ENCODE measurements around the gene RANBP1. TPM values are rescaled to one million over a fixed set of nuclear protein-coding genes. Genes with fewer than 3 reads are reported as not detected.
A peak's percentile ranks its signal among the peaks of the same experiment; 100 is the strongest.

RANBP1 gene
- total and polyA plus RNA-seq, 9 of the 15 experiments (the other 6 are each of a cell fraction or from before 2014, with no cell fraction given): 162 to 2,891 (median 1,289) TPM

DNA sequence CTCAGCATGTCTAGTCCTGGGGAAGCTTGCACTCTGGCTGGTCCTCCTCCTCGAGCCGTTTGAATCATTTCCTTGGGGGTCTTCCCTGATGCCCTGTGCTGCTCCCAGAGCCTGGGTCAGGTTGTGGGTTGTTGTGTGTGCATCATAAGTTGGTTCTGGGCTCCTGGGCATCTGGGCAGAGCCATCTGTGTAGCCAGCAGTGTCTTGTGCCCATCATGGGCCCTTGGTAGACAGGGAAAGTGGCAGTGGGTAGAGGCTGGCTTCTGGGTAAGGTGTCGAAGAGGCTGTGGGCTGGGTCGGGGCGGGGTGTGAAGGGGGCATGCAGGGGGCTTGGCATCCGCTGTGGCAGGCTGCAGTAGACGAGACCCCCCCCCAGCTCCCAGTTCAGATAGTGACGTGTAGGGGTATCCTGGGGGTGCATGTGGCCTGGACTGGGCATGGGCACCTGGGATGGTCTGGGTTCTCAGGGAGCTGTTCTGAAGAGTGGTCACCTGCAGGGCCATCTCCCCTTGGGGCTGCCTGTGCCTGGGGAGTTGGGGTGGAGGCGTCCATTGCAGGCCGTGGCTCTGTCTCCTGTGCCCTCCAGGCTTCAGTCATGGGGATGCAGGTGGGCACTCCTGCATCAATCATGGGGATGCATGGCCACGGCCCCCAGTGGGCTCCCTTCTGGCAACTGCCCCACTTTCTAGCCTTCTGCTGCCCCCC is 8.3 kb downstream of the RANBP1 start:
- Histone ChIP-seq H3K27ac (ENCODE audit: extremely low read depth, low read depth, low read length) (no peak overlapping the region), H2AFZ (ENCODE audit: low read depth, low read length) (no peak overlapping the region), H3K36me3 (ENCODE audit: control insufficient read depth, insufficient read depth, low read length) (peaks cover 90% of the 10 kb centered on the region), H3K79me2 (ENCODE audit: control insufficient read depth, insufficient read depth, low read length) (peaks cover 55% of the 10 kb centered on the region), H3K4me1 (replicated peaks in 1 of 2; ENCODE audit: control insufficient read depth in 2 of 2, insufficient read depth in 2 of 2, low read length in 2 of 2) (peaks cover 7 to 77% of the 10 kb centered on the region in 2 experiments; a peak in 4 of 5 replicates), H3K27me3 (ENCODE audit: control insufficient read depth in 2 of 2, insufficient read depth in 2 of 2, low read length in 2 of 2) (no peaks in the 10 kb centered on the region), H3K9me3 (replicated peaks; ENCODE audit: control insufficient read depth, insufficient read depth, low read depth, low read length) (no peaks in the 10 kb centered on the region), H4K20me1 (replicated peaks; ENCODE audit: control insufficient read depth, insufficient read depth, low read length) (peaks cover 78% of the 10 kb centered on the region), H3K4me2 (ENCODE audit: insufficient read depth, low read length) (no peak overlapping the region), H3K9me1 (ENCODE audit: control insufficient read depth, insufficient read depth, low read length) (no peaks in the 10 kb centered on the region), H3K4me3 (no peak overlapping the region), H3K9ac (ENCODE audit: insufficient read depth in 1 of 2, low read depth in 2 of 2, low read length in 2 of 2) (peak overlapping the region in 1 of 2 experiments; percentile 82; a peak in 2 of 4 replicates)
- ATAC-seq (no peak), DNase-seq (ENCODE audit: extremely low read depth in 1 of 4, low spot score in 3 of 4) (no peak), FAIRE-seq (no peak)
- BruUV-seq (replicated peaks): no TSS peak
- intact Hi-C loops (cut with micrococcal nuclease) (no loop called here), in situ Hi-C loops (cut with MboI) (no loop called here)
- WGBS (ENCODE audit: insufficient coverage, low coverage, missing lambda C conversion rate): 95% methylated on average over 11 of the region's 11 CpGs
- ChIA-PET CTCF (ENCODE audit: low intra/inter-chr PET ratio) (interaction anchor here (1.1 kb wide), 1 partner anchor 154 kb away, joined by 3 read pairs; no protein-coding TSS in a partner anchor), POLR2A (interaction anchor here (0.6 to 8.3 kb wide), 16 partner anchors 11 to 1509 kb away, joined by 3 to 115 read pairs (median 3); partner anchors contain the start of genes HIRA and TANGO2)
- peak; percentile 12 for TF ChIP-seq POLR2B (IDR thresholded peaks at IDR 0.05; ENCODE audit: low read depth, partially characterized antibody)
- no peak for TF ChIP-seq ERF (CRISPR knock-in tag; IDR thresholded peaks at IDR 0.05)
- TF ChIP-seq, protein P1, sequence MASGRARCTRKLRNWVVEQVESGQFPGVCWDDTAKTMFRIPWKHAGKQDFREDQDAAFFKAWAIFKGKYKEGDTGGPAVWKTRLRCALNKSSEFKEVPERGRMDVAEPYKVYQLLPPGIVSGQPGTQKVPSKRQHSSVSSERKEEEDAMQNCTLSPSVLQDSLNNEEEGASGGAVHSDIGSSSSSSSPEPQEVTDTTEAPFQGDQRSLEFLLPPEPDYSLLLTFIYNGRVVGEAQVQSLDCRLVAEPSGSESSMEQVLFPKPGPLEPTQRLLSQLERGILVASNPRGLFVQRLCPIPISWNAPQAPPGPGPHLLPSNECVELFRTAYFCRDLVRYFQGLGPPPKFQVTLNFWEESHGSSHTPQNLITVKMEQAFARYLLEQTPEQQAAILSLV (tag; IDR thresholded peaks at IDR 0.05): 0 out of 2 replicates have a peak, but pooled peaks have one; percentile 15
- TF ChIP-seq STAT5A (IDR thresholded peaks at IDR 0.05; ENCODE audit: borderline replicate concordance, low read length): peak; percentile 13; the same call in 1 of the 2 replicates
- TF ChIP-seq, protein P2, sequence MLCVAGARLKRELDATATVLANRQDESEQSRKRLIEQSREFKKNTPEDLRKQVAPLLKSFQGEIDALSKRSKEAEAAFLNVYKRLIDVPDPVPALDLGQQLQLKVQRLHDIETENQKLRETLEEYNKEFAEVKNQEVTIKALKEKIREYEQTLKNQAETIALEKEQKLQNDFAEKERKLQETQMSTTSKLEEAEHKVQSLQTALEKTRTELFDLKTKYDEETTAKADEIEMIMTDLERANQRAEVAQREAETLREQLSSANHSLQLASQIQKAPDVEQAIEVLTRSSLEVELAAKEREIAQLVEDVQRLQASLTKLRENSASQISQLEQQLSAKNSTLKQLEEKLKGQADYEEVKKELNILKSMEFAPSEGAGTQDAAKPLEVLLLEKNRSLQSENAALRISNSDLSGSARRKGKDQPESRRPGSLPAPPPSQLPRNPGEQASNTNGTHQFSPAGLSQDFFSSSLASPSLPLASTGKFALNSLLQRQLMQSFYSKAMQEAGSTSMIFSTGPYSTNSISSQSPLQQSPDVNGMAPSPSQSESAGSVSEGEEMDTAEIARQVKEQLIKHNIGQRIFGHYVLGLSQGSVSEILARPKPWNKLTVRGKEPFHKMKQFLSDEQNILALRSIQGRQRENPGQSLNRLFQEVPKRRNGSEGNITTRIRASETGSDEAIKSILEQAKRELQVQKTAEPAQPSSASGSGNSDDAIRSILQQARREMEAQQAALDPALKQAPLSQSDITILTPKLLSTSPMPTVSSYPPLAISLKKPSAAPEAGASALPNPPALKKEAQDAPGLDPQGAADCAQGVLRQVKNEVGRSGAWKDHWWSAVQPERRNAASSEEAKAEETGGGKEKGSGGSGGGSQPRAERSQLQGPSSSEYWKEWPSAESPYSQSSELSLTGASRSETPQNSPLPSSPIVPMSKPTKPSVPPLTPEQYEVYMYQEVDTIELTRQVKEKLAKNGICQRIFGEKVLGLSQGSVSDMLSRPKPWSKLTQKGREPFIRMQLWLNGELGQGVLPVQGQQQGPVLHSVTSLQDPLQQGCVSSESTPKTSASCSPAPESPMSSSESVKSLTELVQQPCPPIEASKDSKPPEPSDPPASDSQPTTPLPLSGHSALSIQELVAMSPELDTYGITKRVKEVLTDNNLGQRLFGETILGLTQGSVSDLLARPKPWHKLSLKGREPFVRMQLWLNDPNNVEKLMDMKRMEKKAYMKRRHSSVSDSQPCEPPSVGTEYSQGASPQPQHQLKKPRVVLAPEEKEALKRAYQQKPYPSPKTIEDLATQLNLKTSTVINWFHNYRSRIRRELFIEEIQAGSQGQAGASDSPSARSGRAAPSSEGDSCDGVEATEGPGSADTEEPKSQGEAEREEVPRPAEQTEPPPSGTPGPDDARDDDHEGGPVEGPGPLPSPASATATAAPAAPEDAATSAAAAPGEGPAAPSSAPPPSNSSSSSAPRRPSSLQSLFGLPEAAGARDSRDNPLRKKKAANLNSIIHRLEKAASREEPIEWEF (CRISPR knock-in tag; IDR thresholded peaks at IDR 0.05): no peak
- 0 out of 2 replicates have a peak, but pooled peaks have one; percentile 68 for TF ChIP-seq GTF2F1 (IDR thresholded peaks at IDR 0.05; ENCODE audit: low read depth, low read length)
- TF ChIP-seq ZNF316 (IDR thresholded peaks at IDR 0.05): no peak
- TF ChIP-seq CHD2 (IDR thresholded peaks at IDR 0.05; ENCODE audit: low read depth, low read length): 0 out of 2 replicates have a peak, but pooled peaks have one; percentile 27
- no peak for TF ChIP-seq FOXA1 (IDR thresholded peaks at IDR 0.05; ENCODE audit: borderline replicate concordance)
- TF ChIP-seq, protein P3, sequence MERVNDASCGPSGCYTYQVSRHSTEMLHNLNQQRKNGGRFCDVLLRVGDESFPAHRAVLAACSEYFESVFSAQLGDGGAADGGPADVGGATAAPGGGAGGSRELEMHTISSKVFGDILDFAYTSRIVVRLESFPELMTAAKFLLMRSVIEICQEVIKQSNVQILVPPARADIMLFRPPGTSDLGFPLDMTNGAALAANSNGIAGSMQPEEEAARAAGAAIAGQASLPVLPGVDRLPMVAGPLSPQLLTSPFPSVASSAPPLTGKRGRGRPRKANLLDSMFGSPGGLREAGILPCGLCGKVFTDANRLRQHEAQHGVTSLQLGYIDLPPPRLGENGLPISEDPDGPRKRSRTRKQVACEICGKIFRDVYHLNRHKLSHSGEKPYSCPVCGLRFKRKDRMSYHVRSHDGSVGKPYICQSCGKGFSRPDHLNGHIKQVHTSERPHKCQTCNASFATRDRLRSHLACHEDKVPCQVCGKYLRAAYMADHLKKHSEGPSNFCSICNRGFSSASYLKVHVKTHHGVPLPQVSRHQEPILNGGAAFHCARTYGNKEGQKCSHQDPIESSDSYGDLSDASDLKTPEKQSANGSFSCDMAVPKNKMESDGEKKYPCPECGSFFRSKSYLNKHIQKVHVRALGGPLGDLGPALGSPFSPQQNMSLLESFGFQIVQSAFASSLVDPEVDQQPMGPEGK (CRISPR knock-in tag; IDR thresholded peaks at IDR 0.05; ENCODE audit: borderline replicate concordance): no peak
- 0 out of 2 replicates have a peak, but pooled peaks have one; percentile 55 for TF ChIP-seq PHB (CRISPR knock-in tag; IDR thresholded peaks at IDR 0.05)
- TF ChIP-seq ZNF445 (CRISPR knock-in tag; IDR thresholded peaks at IDR 0.05; ENCODE audit: low read depth): no peak
- TF ChIP-seq ILF3 (IDR thresholded peaks at IDR 0.05; ENCODE audit: borderline replicate concordance): no peak
- no peak for TF ChIP-seq ZNF282 (CRISPR knock-in tag; IDR thresholded peaks at IDR 0.05)

Data from K562 (cell line).